ENCODE data around the gene ZNF679.
"Not testable (repeated sequence)": the region's sequence is repeated elsewhere in the genome, so short reads cannot be mapped to it uniquely, and the experiment has no call there.

The ZNF679 gene

GRCh38 chr7:64228174-64228573, at the start of gene ZNF679:
Gene ZNF679 (plus strand): TSS chr7:64228474. CDS start chr7:64249118, 20,644 bp downstream.
- not testable (repeated sequence) for DNase-seq

- DNase-seq, result peak; percentile 4
Observed at GRCh38 chr7:64180989-64181388, 47.3 kb upstream of the ZNF679 start.

GRCh38 chr7:64181586-64181985, 46.7 kb upstream of the ZNF679 start:
- DNase-seq, result no peak

DNA sequence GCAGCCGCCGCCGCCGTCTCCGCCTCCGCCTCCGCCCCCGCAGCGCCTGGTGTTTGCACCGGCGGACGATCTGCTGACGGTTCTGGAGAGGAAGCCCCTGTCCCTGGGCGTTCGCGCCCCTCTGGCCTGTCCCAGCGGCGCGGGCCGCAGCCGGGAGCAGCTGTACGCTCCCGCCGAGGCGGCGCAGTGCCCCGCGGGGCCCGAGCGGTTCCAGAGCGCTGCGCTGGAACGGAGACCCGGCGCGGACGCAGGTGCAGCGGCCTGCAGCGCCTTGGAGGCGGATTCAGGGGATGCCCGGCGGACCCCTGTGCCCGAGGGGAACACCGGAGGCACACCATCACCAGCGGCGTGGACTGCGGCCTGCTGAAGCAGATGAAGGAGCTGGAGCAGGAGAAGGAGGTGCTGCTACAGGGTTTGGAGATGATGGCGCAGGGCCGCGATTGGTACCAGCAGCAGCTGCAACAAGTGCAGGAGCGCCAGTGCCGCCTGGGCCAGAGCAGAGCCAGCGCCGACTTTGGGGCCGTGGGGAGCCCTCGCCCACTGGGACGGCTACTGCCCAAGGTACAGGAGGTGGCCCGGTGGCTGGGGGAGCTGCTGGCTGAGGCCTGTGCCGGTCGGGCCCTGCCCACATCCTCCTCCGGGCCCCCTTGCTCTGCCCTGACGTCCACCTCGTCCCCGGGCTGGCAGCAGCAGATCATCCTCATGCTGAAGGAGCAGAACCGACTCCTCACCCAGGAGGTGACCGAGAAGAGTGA, 46.1 kb upstream of the ZNF679 start:
- DNase-seq, result no peak

GRCh38 chr7:64183126-64183742, 45.0 kb upstream of the ZNF679 start:
- peak; percentile 1 for DNase-seq

DNA sequence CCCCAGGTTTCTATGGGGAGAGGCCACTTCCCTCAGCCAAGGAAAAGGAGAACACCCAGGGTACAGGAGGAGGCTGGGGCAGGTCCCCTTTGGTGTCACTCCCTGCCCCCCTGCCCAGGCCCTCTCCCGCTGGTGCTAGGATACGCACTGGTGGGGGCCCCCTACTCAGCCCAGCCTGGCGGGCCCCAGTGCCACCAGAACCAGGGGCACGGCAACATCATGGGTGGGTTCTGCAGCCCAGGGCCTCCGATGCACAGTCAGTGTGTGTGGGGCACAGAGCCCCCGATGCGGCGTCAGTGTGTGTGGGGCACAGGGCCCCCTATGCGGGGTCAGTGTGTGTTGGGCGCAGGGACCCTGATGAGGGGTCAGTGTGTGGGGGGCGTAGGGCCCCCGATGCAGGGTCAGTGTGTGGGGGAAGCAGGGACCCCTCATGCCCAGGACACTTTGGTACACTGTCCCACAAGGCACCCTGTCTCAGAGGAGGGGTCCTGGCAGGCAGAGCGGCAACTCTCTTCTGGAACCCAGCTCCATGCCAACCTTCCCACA, 44.4 kb upstream of the ZNF679 start:
- no peak for DNase-seq

DNA sequence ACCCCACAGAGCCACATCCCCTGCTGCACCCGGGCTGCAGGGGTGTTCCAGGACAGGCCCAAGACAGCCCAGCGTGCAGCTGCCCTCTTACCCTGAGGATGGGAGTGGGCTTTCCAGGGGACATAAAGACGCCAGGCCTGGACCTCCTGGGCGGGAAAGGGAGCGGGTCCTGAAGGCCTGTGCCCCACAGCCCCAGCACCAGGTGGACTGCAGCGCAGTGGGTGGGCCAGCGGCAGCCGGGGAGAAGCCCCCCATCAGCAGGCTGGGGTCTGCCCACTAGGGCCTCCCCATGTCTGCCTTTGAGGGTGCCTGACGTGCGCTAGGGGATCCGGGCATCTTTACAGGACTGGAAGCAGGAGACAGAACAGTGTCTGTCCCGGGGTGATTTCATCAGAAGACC, 43.9 kb upstream of the ZNF679 start:
- DNase-seq, result no peak

- DNase-seq, result no peak
Observed at GRCh38 chr7:64187408-64187807, 40.9 kb upstream of the ZNF679 start.

GRCh38 chr7:64192148-64192704, 36.0 kb upstream of the ZNF679 start:
- DNase-seq, result no peak

DNA sequence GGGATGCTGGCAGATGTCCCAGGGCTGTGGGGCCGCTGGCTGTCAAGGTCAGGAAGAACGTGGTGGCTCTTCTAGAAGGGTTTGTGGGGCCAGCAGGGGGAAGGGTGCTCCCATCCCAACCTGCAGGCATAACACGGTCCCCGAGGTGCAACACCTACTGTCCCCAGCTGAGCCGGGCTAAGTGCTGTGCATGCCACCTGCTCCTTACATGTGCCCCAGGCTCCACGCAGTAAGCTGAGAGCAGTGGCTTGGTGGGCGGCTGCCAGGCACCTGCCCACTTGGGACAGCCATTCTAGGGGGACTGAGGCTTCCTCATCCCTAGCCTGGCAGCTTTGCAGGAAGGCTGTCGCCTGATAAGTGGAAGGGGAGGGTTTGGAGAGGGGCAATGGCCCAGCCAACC, 35.5 kb upstream of the ZNF679 start:
- DNase-seq, result no peak

- DNase-seq, result no peak
Observed at GRCh38 chr7:64206903-64207302, 21.4 kb upstream of the ZNF679 start, which contains the start of gene ZNF735. Gene ZNF735 (plus strand): TSS chr7:64207203. CDS start chr7:64207203, 0 bp downstream.

DNA sequence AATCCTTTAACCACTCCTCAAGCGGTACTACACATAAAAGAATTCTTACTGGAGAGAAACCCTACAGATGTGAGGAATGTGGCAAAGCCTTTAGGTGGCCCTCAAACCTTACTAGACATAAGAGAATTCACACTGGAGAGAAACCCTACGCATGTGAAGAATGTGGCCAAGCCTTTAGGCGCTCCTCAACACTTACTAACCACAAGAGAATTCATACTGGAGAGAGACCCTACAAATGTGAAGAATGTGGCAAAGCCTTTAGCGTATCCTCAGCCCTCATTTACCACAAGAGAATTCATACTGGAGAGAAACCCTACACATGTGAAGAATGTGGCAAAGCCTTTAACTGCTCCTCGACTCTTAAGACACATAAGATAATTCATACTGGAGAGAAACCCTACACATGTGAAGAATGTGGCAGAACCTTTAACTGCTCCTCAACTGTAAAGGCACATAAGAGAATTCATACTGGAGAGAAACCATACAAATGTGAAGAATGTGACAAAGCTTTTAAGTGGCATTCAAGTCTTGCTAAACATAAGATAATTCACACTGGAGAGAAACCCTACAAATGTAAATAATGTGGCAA, 8.5 kb upstream of the ZNF679 start:
- DNase-seq, result not testable (repeated sequence)

DNA sequence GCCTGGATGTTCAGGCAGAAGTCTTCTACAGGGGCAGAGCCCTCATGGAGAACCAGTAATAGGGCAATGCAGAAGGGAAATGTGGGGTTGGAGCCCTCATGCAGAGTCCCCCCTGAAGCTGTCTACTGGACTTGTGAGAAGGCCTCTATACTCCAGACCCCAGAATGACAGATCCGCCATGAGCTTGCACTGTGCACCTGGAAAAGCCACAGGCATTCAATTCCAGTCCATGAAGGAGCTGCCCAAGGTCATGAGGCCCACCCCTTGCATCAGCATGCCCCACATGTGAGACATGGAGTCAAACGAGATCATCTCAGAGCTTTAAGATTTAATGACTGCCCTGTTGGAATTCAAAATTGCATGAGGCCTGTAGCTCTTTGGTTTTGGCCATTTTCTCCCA, 4.9 kb upstream of the ZNF679 start:
- DNase-seq, result no peak

DNA sequence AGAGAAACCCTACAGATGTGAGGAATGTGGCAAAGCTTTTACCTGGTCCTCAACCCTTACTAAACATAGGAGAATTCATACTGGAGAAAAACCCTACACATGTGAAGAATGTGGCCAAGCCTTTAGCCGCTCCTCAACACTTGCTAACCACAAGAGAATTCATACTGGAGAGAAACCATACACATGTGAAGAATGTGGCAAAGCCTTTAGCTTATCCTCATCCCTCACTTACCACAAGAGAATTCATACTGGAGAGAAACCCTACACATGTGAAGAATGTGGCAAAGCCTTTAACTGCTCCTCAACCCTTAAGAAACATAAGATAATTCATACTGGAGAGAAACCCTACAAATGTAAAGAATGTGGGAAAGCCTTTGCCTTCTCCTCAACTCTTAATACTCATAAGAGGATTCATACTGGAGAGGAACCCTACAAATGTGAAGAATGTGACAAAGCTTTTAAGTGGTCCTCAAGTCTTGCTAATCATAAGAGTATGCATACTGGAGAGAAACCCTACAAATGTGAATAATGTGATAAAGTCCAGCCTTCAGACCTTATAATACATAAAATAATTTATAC, 38.2 kb downstream of the ZNF679 start:
- no peak for DNase-seq

DNA sequence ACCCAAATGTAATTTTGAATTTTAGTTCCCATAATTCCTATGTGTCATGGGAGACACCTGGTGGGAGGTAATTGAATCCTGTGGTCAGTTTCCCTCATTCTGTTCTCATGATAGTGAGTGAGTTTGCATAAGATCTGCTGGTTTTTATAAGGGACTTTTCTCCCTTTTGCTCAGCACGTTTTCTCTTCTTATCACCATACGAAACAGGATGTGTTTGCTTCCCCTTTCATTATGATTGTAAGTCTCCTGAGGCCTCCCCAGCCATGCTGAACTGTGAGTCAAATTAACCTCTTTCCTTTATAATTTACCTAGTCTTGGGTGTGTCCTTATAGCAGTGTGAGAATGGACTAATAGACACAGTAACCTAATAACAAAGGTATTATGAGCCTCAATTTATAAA, 49.4 kb downstream of the ZNF679 start:
- no peak for DNase-seq

- no peak for DNase-seq
Observed at GRCh38 chr7:64294701-64295420, 66.6 kb downstream of the ZNF679 start.

DNA sequence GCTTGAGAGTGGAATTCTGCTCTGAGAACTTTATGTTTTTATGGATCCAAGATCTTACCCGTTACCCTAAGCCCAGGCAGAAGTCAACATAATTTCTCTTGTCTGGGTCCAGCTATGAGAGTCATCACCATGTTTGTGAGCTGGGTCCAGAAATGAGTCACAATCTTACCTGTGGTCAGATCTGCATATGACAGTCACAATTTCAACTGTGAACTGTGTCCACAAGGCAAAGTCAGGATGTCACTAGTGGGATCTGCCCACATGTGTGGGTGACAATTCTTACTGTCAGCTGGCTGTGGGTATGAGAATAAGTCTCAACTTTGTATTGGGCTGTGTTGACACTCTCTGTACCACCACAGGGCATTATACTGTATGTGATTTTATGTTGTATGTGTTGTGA, 69.1 kb downstream of the ZNF679 start:
- not testable (repeated sequence) for DNase-seq

DNA sequence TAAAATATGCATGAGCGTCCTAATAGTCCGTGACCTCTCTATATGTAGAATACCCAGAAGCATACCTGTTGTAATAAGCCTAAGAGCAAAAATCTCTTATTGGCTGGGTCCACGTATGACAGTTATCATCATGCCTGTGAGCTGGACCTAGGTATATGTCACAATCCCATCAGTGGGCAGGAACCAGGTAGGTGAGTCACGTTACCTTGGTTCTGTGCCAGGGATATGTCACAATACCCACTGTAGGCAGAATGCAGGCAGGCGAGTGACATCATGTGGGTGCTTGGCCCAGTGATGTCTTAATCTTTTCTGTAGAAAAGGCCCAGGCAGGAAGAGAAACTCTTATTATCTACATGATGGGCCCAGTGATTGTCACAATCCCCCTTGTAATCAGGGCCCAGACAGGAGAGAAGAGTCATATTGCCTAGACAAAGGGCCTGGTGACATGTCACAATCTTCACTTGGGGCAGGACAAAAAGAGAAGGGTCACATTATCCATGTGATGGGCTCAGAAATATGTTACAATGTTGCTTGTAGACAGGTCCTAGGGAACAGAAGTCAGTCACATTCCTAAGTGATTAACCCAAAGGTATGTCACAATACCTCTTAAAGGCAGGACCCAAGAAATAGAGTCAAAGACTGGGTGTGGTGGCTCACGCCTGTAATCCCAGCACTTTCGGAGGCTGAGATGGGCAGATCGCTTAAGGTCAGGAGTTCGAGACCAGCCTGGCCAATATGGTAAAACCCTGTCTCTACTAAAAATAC, 72.5 kb downstream of the ZNF679 start:
- no peak for DNase-seq

DNA sequence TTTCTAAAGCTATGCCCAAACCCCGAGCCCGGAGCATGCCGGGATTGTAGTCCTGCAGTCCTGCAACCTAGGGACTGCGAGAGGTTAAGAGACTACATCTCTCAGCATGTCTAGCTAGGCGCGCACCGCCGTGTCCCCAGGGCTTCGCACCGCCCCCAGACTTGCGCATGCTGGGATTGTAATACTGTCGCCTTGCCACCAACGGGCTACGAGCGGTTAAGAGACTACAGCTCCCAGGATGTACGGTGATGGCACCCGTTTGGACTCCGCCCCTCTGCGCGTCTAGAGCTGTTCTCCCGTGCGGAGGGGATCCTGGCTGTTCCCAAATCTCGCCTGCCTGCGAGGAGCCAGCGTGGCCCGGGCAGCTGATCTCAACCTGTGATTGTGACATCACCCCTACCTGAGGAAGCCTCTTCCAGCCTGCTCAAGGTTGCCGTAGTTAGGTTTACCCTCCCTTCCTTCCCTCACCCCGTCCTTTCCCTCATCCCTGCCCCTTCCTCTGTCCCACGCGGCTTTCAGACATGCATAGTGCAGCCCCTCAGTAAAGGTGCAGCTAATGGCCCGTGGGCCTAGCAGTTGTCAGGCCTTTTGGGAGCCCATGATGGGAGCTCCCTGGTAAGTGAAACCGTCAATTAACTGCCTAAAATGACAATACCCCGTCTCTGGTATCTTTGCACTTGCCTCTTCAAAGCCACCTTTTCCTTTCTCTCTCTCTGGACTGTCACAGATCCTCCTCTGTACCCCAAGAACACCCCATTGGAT, 79.2 kb downstream of the ZNF679 start:
- DNase-seq, result peak; percentile 91

GRCh38 chr7:64308016-64308270, 79.7 kb downstream of the ZNF679 start:
- DNase-seq, result no peak

- DNase-seq, result no peak
Observed at GRCh38 chr7:64310426-64310825, 82.2 kb downstream of the ZNF679 start.
